IMR-90 (cell line): ENCODE measurements around the gene LAMC2. TPM values are rescaled to one million over a fixed set of nuclear protein-coding genes. Genes with fewer than 3 reads are reported as not detected.

ENCODE experiments used
- ATAC-seq: fragments of 200-7000 bp; cut with Tn5 transposase; 2 replicates; pipeline ENCODE4 v1.9.1; 2020; ENCODE audit warnings: low read depth, mild to moderate bottlenecking, moderate library complexity
- BruUV-seq: library from RNA; stranded (reverse); fragments of 400-500 nt; replicated peaks from 2 replicates; lab custom pipeline; 2021; lab: Mats Ljungman, UMichigan
- CTCF ChIA-PET: fragments of 300-600 bp; formaldehyde crosslinking; extraction: SDS; loops from one replicate; lab custom pipeline; 2021; ENCODE audit warnings: antibody characterized with exemption; lab: Yijun Ruan, JAX
- POLR2A ChIA-PET: fragments of 300-600 bp; sonication (Branson Sonifier 250); formaldehyde crosslinking; loops from one replicate; lab custom pipeline; 2022; ENCODE audit warnings: antibody characterized with exemption; ENCODE audit not compliant: unreplicated experiment; lab: Charles Lee
- DNase-seq: peaks from one replicate; pipeline ENCODE4 v3.0.0; 2013
- H2AFZ ChIP-seq: replicated peaks from 2 replicates; pipeline ENCODE3; 2013; ENCODE audit warnings: low read length, mild to moderate bottlenecking; ENCODE audit not compliant: poor library complexity
- H2AK5ac ChIP-seq: 2 replicates; pipeline ENCODE4 v1.6.1; 2013; ENCODE audit warnings: low read depth, low read length, inconsistent platforms
- H2AK9ac ChIP-seq: replicated peaks from 2 replicates; pipeline ENCODE3; 2013; ENCODE audit warnings: mild to moderate bottlenecking, low read depth, low read length, moderate library complexity; ENCODE audit not compliant: poor library complexity
- H2BK120ac ChIP-seq: 2 replicates; pipeline ENCODE4 v1.6.1; 2013; ENCODE audit warnings: low read depth, low read length, inconsistent platforms
- H2BK15ac ChIP-seq: 3 replicates; pipeline ENCODE4 v1.6.1; 2013; ENCODE audit warnings: low read depth, low read length, inconsistent platforms
- H2BK20ac ChIP-seq: 2 replicates; pipeline ENCODE4 v1.6.1; 2013; ENCODE audit warnings: low read depth, mild to moderate bottlenecking, inconsistent platforms, low read length, moderate library complexity
- H2BK5ac ChIP-seq: 2 replicates; pipeline ENCODE4 v1.6.1; 2013; ENCODE audit warnings: mild to moderate bottlenecking, low read depth, low read length, inconsistent platforms; ENCODE audit not compliant: poor library complexity, severe bottlenecking
- H3K14ac ChIP-seq: replicated peaks from 2 replicates; pipeline ENCODE4 v1.6.1; 2013; ENCODE audit warnings: low read depth, low read length, inconsistent platforms
- H3K18ac ChIP-seq: 2 replicates; pipeline ENCODE4 v1.6.1; 2013; ENCODE audit warnings: low read depth, low read length, control low read depth
- H3K23ac ChIP-seq: 2 replicates; pipeline ENCODE4 v1.6.1; 2013; ENCODE audit warnings: low read depth, low read length, inconsistent platforms
- H3K27ac ChIP-seq: 2 replicates; pipeline ENCODE4 v1.5.1; 2013; ENCODE audit warnings: mild to moderate bottlenecking, control low read depth, low read length; ENCODE audit not compliant: insufficient read depth
- H3K27me3 ChIP-seq: 2 replicates; pipeline ENCODE4 v1.6.1; 2013; ENCODE audit warnings: low read length; ENCODE audit not compliant: control insufficient read depth, insufficient read depth
- H3K36me3 ChIP-seq: 2 replicates; pipeline ENCODE4 v1.6.1; 2013; ENCODE audit warnings: low read length, mixed read lengths; ENCODE audit not compliant: control insufficient read depth, insufficient read depth
- H3K4ac ChIP-seq: 2 replicates; pipeline ENCODE4 v1.6.1; 2013; ENCODE audit warnings: low read depth, low read length, inconsistent platforms
- H3K4me1 ChIP-seq: 2 replicates; pipeline ENCODE4 v1.6.1; 2013; ENCODE audit warnings: low read length, mixed read lengths; ENCODE audit not compliant: control insufficient read depth, insufficient read depth
- H3K4me2 ChIP-seq: 2 replicates; pipeline ENCODE4 v1.6.1; 2013; ENCODE audit warnings: low read depth, mild to moderate bottlenecking, control low read depth, low read length, moderate library complexity
- H3K4me3 ChIP-seq: 2 replicates; pipeline ENCODE4 v1.5.1; 2013; ENCODE audit warnings: low read depth, mild to moderate bottlenecking, control low read depth, low read length, moderate library complexity; ENCODE audit not compliant: insufficient read depth
- H3K56ac ChIP-seq: 2 replicates; pipeline ENCODE4 v1.6.1; 2013; ENCODE audit warnings: low read length, inconsistent platforms; ENCODE audit not compliant: insufficient read depth; ENCODE audit errors: extremely low read depth
- H3K79me1 ChIP-seq, 2 experiments: 2 replicates each; pipeline ENCODE4 v1.6.1; 2013; ENCODE audit warnings: low read length in 2 of 2, inconsistent platforms in 1 of 2, low read depth in 1 of 2
- H3K9ac ChIP-seq: 2 replicates; pipeline ENCODE4 v1.6.1; 2013; ENCODE audit warnings: low read depth, low read length, control low read depth
- H3K9me1 ChIP-seq: 2 replicates; pipeline ENCODE4 v1.6.1; 2013; ENCODE audit warnings: low read length, inconsistent platforms; ENCODE audit not compliant: insufficient read depth
- H3K9me3 ChIP-seq: 2 replicates; pipeline ENCODE4 v1.6.1; 2013; ENCODE audit warnings: low read length; ENCODE audit not compliant: control insufficient read depth, insufficient read depth
- H4K20me1 ChIP-seq: 2 replicates; pipeline ENCODE4 v1.6.1; 2013; ENCODE audit warnings: low read length, inconsistent platforms; ENCODE audit not compliant: insufficient read depth
- H4K5ac ChIP-seq: 2 replicates; pipeline ENCODE4 v1.6.1; 2013; ENCODE audit warnings: mild to moderate bottlenecking, low read depth, low read length, control low read depth
- H4K8ac ChIP-seq, 2 experiments: 2 replicates each; pipeline ENCODE4 v1.6.1; 2013; ENCODE audit warnings: low read depth in 2 of 2, low read length in 2 of 2, control low read depth in 1 of 2, inconsistent platforms in 1 of 2
- H4K91ac ChIP-seq: 2 replicates; pipeline ENCODE4 v1.6.1; 2013; ENCODE audit warnings: low read depth, low read length, inconsistent platforms; ENCODE audit not compliant: insufficient read depth
- CEBPB ChIP-seq: IDR thresholded peaks from 2 replicates; pipeline ENCODE4 v1.6.1; 2012; ENCODE audit warnings: low read depth, low read length, improper control_type of control experiment
- CTCF ChIP-seq: conservative IDR thresholded peaks from 2 replicates; pipeline ENCODE4 v1.5.1; 2012; ENCODE audit warnings: mild to moderate bottlenecking, low read depth, low read length, improper control_type of control experiment
- ELK1 ChIP-seq: fragments of 150-350 bp; IDR thresholded peaks from 2 replicates; pipeline ENCODE4 v1.6.1; 2016; ENCODE audit warnings: low read depth, mild to moderate bottlenecking, low read length, moderate library complexity, borderline replicate concordance
- FOS ChIP-seq: fragments of 150-350 bp; IDR thresholded peaks from 2 replicates; pipeline ENCODE4 v1.6.1; 2016; ENCODE audit warnings: low read depth, low read length
- MAZ ChIP-seq: IDR thresholded peaks from 2 replicates; pipeline ENCODE4 v1.6.1; 2012; ENCODE audit warnings: low read depth, mild to moderate bottlenecking, low read length, improper control_type of control experiment, moderate library complexity, borderline replicate concordance
- MXI1 ChIP-seq: IDR thresholded peaks from 2 replicates; pipeline ENCODE4 v1.6.1; 2012; ENCODE audit warnings: low read depth, mild to moderate bottlenecking, low read length, moderate library complexity, borderline replicate concordance
- NFE2L2 ChIP-seq: fragments of 150-350 bp; IDR thresholded peaks from 2 replicates; pipeline ENCODE4 v1.6.1; 2016; ENCODE audit warnings: low read depth, mild to moderate bottlenecking, low read length
- POLR2A ChIP-seq: IDR thresholded peaks from 2 replicates; pipeline ENCODE4 v1.6.1; 2012; ENCODE audit warnings: mild to moderate bottlenecking, low read depth, low read length
- RAD21 ChIP-seq: IDR thresholded peaks from 2 replicates; pipeline ENCODE4 v1.6.1; 2012; ENCODE audit warnings: low read length, improper control_type of control experiment
- RCOR1 ChIP-seq: IDR thresholded peaks from 2 replicates; pipeline ENCODE4 v1.6.1; 2012; ENCODE audit warnings: mild to moderate bottlenecking, low read length, improper control_type of control experiment; ENCODE audit not compliant: insufficient replicate concordance
- RFX5 ChIP-seq: IDR thresholded peaks from 2 replicates; pipeline ENCODE4 v1.8.0; 2012; ENCODE audit warnings: low read depth, mild to moderate bottlenecking, low read length, moderate library complexity
- SMC3 ChIP-seq: fragments of 150-350 bp; IDR thresholded peaks from 2 replicates; pipeline ENCODE4 v1.6.1; 2016; ENCODE audit warnings: low read depth, mild to moderate bottlenecking, antibody characterized with exemption, low read length, moderate library complexity
- USF2 ChIP-seq: fragments of 150-350 bp; IDR thresholded peaks from 2 replicates; pipeline ENCODE4 v1.6.1; 2017; ENCODE audit warnings: mild to moderate bottlenecking, antibody characterized with exemption, low read length, low read depth
- WGBS, 2 experiments: methylation state at CpG; one replicate each; pipeline versions ENCODE4 v1.1.5 to v1.1.7; 2013; ENCODE audit warnings: missing lambda C conversion rate in 2 of 2; ENCODE audit not compliant: insufficient read length in 1 of 2; ENCODE audit errors: extremely low coverage in 2 of 2; 5-methylcytosine and 5-hydroxymethylcytosine counted together
- dilution Hi-C: fragments of 300-500 bp; cut with HindIII; formaldehyde crosslinking; loops from one replicate; pipeline ENCODE4 v1.14.3; 2018; ENCODE audit warnings: low sequenced_read_pairs; ENCODE audit not compliant: unreplicated experiment
- in situ Hi-C: fragments of 300-500 bp; cut with MboI; formaldehyde crosslinking; loops from 3 replicates; pipeline ENCODE4 v1.14.3; 2019; ENCODE audit warnings: low sequenced_read_pairs, inconsistent platforms, mixed read lengths
- intact Hi-C: fragments of 100-400 bp; cut with micrococcal nuclease; formaldehyde crosslinking; loops from 2 replicates; pipeline ENCODE4 v1.10.0; 2022
- polyA plus RNA-seq, 3 experiments: library from polyadenylated mRNA; depleted of rRNA; stranded (reverse); fragments of >200 nt; gene quantifications; 2 replicates each; pipeline ENCODE4 v1.2.3, GENCODE V29; 2012; ENCODE audit warnings: low replicate concordance in 1 of 3
- total RNA-seq: library from RNA; depleted of rRNA; stranded (reverse); fragments of >200 nt; gene quantifications from 2 replicates; pipeline ENCODE4 v1.2.3, GENCODE V29; 2012

The LAMC2 gene
- total and polyA plus RNA-seq, 2 of the 4 experiments (the other 2 are of a cell fraction): 2.3 to 2.8 TPM

- CTCF ChIA-PET: no interaction called here
- WGBS, 2 experiments: 96% methylated on average over 3 of the region's 7 CpGs; no CpG with 5 or more reads in 1 of the 2 experiments
- intact Hi-C loops: loop anchor here (5.0 kb wide), 1 partner anchor 97 kb away; no protein-coding TSS in a partner anchor
These were observed 53.2 kb downstream of the LAMC2 start for GRCh38 chr1:183239220-183239742.

More at GRCh38 chr1:183239220-183239742, 53.2 kb downstream of the LAMC2 start:
- no peak overlapping the region for H3K4me2 ChIP-seq
- H3K4me1 ChIP-seq: peaks cover 10% of the 10 kb centered on the region
- no peaks in the 10 kb centered on the region for H3K27me3 ChIP-seq
- no peak overlapping the region for H4K91ac ChIP-seq
- H2BK20ac ChIP-seq: peak overlapping the region; percentile 37; the same call in 1 of the 2 replicates
- H4K8ac ChIP-seq: 0 out of 4 replicates have a peak overlapping the region, but pooled peaks of 1 of the 2 experiments have one; percentile 3
- no peaks in the 10 kb centered on the region for H3K9me3 ChIP-seq
- H3K79me1 ChIP-seq: no peaks in the 10 kb centered on the region; a peak in 1 of 4 replicates
- peaks cover 10% of the 10 kb centered on the region for H3K9me1 ChIP-seq
- POLR2A ChIA-PET: interaction anchor here (0.7 kb wide), 1 partner anchor 12 kb away, joined by 3 read pairs; no protein-coding TSS in a partner anchor
- no peak overlapping the region for H2AFZ ChIP-seq
- no peak overlapping the region for H2BK5ac ChIP-seq
- in situ Hi-C loops (loop anchor here (10.0 to 25.0 kb wide), 2 partner anchors 214 to 277 kb away; partner anchors contain the start of genes LAMC1 and SHCBP1L), dilution Hi-C loops (no loop called here)
- H3K4ac ChIP-seq: no peak overlapping the region
- no peaks in the 10 kb centered on the region for H4K20me1 ChIP-seq
- H2BK15ac ChIP-seq: no peak overlapping the region
- H3K4me3 ChIP-seq: no peak overlapping the region
- H2BK120ac ChIP-seq: peak overlapping the region; percentile 4; the same call in 1 of the 2 replicates
- DNase-seq: no peak
- no TSS peak for BruUV-seq
- no peak overlapping the region for H3K27ac ChIP-seq
- H3K56ac ChIP-seq: no peak overlapping the region
- no peak overlapping the region for H3K9ac ChIP-seq
- no peak for ATAC-seq
- no peak overlapping the region for H3K18ac ChIP-seq
- H3K14ac ChIP-seq: no peak overlapping the region
- no peak overlapping the region for H4K5ac ChIP-seq
- H3K23ac ChIP-seq: no peak overlapping the region
- TF ChIP-seq RAD21 (no peak), CTCF (no peak), ELK1 (no peak), RCOR1 (no peak), FOS (no peak), POLR2A (no peak), SMC3 (no peak), CEBPB (no peak), NFE2L2 (no peak), RFX5 (no peak), USF2 (no peak), MXI1 (no peak), MAZ (no peak)
- H2AK9ac ChIP-seq: no peak overlapping the region
- H3K36me3 ChIP-seq: no peaks in the 10 kb centered on the region
- H2AK5ac ChIP-seq: no peak overlapping the region
